IPS-20b (cell line): ENCODE measurements around the gene C5AR1.
"Not testable (repeated sequence)": the region's sequence is repeated elsewhere in the genome, so short reads cannot be mapped to it uniquely, and the experiment has no call there.

Source experiments
- H3K27ac ChIP-seq: one replicate; pipeline ENCODE4 v1.5.1; 2013; ENCODE audit warnings: low read length
- H3K27me3 ChIP-seq: 2 replicates; pipeline ENCODE4 v1.6.1; 2013; ENCODE audit warnings: mild to moderate bottlenecking, low read length, inconsistent platforms; ENCODE audit not compliant: insufficient read depth
- H3K36me3 ChIP-seq: 2 replicates; pipeline ENCODE4 v1.6.1; 2013; ENCODE audit warnings: low read depth, mild to moderate bottlenecking, inconsistent platforms, low read length, moderate library complexity; ENCODE audit not compliant: insufficient read depth
- H3K4me1 ChIP-seq: 2 replicates; pipeline ENCODE4 v1.6.1; 2013; ENCODE audit warnings: mild to moderate bottlenecking, control low read depth, inconsistent platforms, low read length, moderate library complexity; ENCODE audit not compliant: insufficient read depth
- H3K4me3 ChIP-seq: 2 replicates; pipeline ENCODE4 v1.5.1; 2013; ENCODE audit warnings: mild to moderate bottlenecking, low read length, inconsistent platforms
- H3K9ac ChIP-seq: 2 replicates; pipeline ENCODE4 v1.6.1; 2013; ENCODE audit warnings: low read depth, mild to moderate bottlenecking, inconsistent platforms, low read length, moderate library complexity
- H3K9me3 ChIP-seq: 2 replicates; pipeline ENCODE4 v1.6.1; 2013; ENCODE audit warnings: mild to moderate bottlenecking, low read depth, low read length, inconsistent platforms; ENCODE audit not compliant: insufficient read depth

The C5AR1 gene

GRCh38 chr19:47319923-47320871, 10.5 kb downstream of the C5AR1 start:
- Histone ChIP-seq H3K27me3 (no peaks in the 10 kb centered on the region), H3K4me3 (no peak overlapping the region), H3K36me3 (no peaks in the 10 kb centered on the region), H3K4me1 (no peaks in the 10 kb centered on the region), H3K27ac (no peak overlapping the region), H3K9me3 (no peaks in the 10 kb centered on the region), H3K9ac (no peak overlapping the region)

- no peak overlapping the region for H3K9ac ChIP-seq
- no peak overlapping the region for H3K4me3 ChIP-seq
- no peaks in the 10 kb centered on the region for H3K4me1 ChIP-seq
- no peaks in the 10 kb centered on the region for H3K36me3 ChIP-seq
- H3K27me3 ChIP-seq: no peaks in the 10 kb centered on the region
- no peaks in the 10 kb centered on the region for H3K9me3 ChIP-seq
- H3K27ac ChIP-seq: no peak overlapping the region
These were observed 12.0 kb downstream of the C5AR1 start for GRCh38 chr19:47321630-47322029.

- no peak overlapping the region for H3K4me3 ChIP-seq
- no peak overlapping the region for H3K27ac ChIP-seq
- no peak overlapping the region for H3K9ac ChIP-seq
- H3K36me3 ChIP-seq: no peaks in the 10 kb centered on the region
- no peaks in the 10 kb centered on the region for H3K4me1 ChIP-seq
- H3K27me3 ChIP-seq: no peaks in the 10 kb centered on the region
- H3K9me3 ChIP-seq: no peaks in the 10 kb centered on the region
These were observed 12.4 kb downstream of the C5AR1 start for GRCh38 chr19:47322058-47322457.

- Histone ChIP-seq H3K36me3 (no peaks in the 10 kb centered on the region), H3K4me3 (no peak overlapping the region), H3K9me3 (no peaks in the 10 kb centered on the region), H3K9ac (no peak overlapping the region), H3K27me3 (no peaks in the 10 kb centered on the region), H3K27ac (no peak overlapping the region), H3K4me1 (no peaks in the 10 kb centered on the region)
These were observed 13.7 kb downstream of the C5AR1 start for GRCh38 chr19:47323409-47323808.

- Histone ChIP-seq H3K36me3 (no peaks in the 10 kb centered on the region), H3K4me1 (no peaks in the 10 kb centered on the region), H3K27ac (no peak overlapping the region), H3K9me3 (no peaks in the 10 kb centered on the region), H3K27me3 (no peaks in the 10 kb centered on the region), H3K9ac (no peak overlapping the region), H3K4me3 (no peak overlapping the region)
These were observed 14.2 kb downstream of the C5AR1 start for GRCh38 chr19:47323872-47324271.

- no peaks in the 10 kb centered on the region for H3K36me3 ChIP-seq
- H3K27me3 ChIP-seq: no peaks in the 10 kb centered on the region
- no peak overlapping the region for H3K4me3 ChIP-seq
- H3K9me3 ChIP-seq: no peaks in the 10 kb centered on the region
- no peak overlapping the region for H3K9ac ChIP-seq
- no peaks in the 10 kb centered on the region for H3K4me1 ChIP-seq
- H3K27ac ChIP-seq: no peak overlapping the region
These were observed 14.8 kb downstream of the C5AR1 start for GRCh38 chr19:47324502-47324901.

GRCh38 chr19:47330466-47330869, 20.8 kb downstream of the C5AR1 start:
- Histone ChIP-seq H3K27ac (no peak overlapping the region), H3K9me3 (no peaks in the 10 kb centered on the region), H3K4me1 (no peaks in the 10 kb centered on the region), H3K4me3 (no peak overlapping the region), H3K36me3 (no peaks in the 10 kb centered on the region), H3K9ac (no peak overlapping the region), H3K27me3 (no peaks in the 10 kb centered on the region)

GRCh38 chr19:47331490-47331889, 21.8 kb downstream of the C5AR1 start:
- no peak overlapping the region for H3K27ac ChIP-seq
- no peaks in the 10 kb centered on the region for H3K36me3 ChIP-seq
- H3K9ac ChIP-seq: no peak overlapping the region
- no peaks in the 10 kb centered on the region for H3K27me3 ChIP-seq
- no peaks in the 10 kb centered on the region for H3K9me3 ChIP-seq
- no peaks in the 10 kb centered on the region for H3K4me1 ChIP-seq
- no peak overlapping the region for H3K4me3 ChIP-seq

- Histone ChIP-seq H3K27ac (no peak within 1 kb of the TSS), H3K9me3 (no peaks in the 10 kb centered on the region), H3K36me3 (no peaks in the 10 kb centered on the region), H3K4me3 (no peak within 1 kb of the TSS), H3K27me3 (no peaks in the 10 kb centered on the region), H3K4me1 (no peaks in the 10 kb centered on the region), H3K9ac (no peak within 1 kb of the TSS)
These were observed 22.4 kb downstream of the C5AR1 start, which contains the start of gene C5AR2 for GRCh38 chr19:47331931-47332547. Gene C5AR2 (plus strand): TSS chr19:47332175. CDS start chr19:47340800, 8,625 bp downstream.

- H3K36me3 ChIP-seq, H3K27me3 ChIP-seq, H3K9ac ChIP-seq, H3K27ac ChIP-seq, H3K4me3 ChIP-seq, H3K9me3 ChIP-seq, H3K4me1 ChIP-seq: not testable (repeated sequence)
These were observed 27.4 kb downstream of the C5AR1 start for GRCh38 chr19:47336765-47337718.

GRCh38 chr19:47339196-47339880, 29.7 kb downstream of the C5AR1 start:
- H3K27me3 ChIP-seq: no peaks in the 10 kb centered on the region
- H3K9me3 ChIP-seq: no peaks in the 10 kb centered on the region
- no peaks in the 10 kb centered on the region for H3K4me1 ChIP-seq
- no peak overlapping the region for H3K27ac ChIP-seq
- H3K4me3 ChIP-seq: no peak overlapping the region
- H3K9ac ChIP-seq: no peak overlapping the region
- H3K36me3 ChIP-seq: no peaks in the 10 kb centered on the region
